ENCODE measurements around the gene MZF1.

Gene MZF1

DNA sequence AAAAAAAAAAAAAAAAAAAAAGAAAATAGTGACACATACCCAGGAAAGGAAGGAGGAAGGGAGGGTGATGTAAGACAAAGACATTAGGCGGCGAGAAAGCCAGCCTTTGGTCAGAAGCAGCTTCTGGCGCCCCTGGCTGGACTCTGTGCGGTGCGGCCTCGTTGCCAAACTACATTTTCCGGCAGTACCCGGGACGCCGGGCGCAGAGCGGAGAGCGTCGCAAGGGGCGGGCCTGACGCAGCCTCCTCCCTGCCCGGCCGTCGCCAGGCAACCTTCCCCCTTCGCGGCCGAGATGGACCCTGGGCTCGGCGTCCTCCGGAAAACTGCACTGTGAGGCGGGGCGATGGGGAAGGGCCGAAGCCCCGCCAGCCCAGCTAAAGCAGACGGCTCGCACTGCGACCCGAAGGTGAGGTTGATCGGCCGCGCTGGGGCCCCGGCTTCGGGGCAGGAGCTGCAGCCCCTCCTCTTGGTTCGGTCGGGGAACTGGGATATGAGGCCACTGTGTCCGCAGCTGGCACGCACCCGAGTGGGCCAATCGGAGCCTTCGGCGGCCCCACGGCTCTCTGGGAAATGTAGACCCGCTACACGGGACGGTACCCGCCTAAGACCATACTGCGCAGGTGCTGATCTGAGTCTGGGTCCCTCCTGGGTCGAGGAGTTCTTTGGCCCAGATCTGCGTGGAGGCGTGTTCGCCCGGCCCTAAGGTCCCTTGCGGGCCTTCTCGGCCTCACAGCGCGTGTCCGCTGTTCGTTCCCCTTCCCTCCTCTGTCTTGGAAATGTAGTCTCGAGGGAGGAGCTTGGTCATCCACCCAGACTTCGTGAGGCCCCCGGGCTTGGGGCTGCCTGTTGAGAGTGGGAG lies 2.3 kb upstream of the MZF1 start:
- TF ChIP-seq CEBPB (IDR thresholded peaks at IDR 0.05) (no peak), FOXM1 (IDR thresholded peaks at IDR 0.05; ENCODE audit: borderline replicate concordance, low read depth) (no peak), TEAD4 (IDR thresholded peaks at IDR 0.05) (0 out of 2 replicates have a peak, but pooled peaks have one; percentile 4), CREB1 (IDR thresholded peaks at IDR 0.05; ENCODE audit: low read depth) (peak; percentile 84), TAF1 (IDR thresholded peaks at IDR 0.05; ENCODE audit: low read depth) (peak; percentile 69; the same call in 1 of the 2 replicates), ZBTB7A (IDR thresholded peaks at IDR 0.05; ENCODE audit: low read depth) (peak; percentile 52; the same call in 1 of the 2 replicates), TCF12 (IDR thresholded peaks at IDR 0.05; ENCODE audit: low read depth) (no peak)
- TF ChIP-seq, protein P1, sequence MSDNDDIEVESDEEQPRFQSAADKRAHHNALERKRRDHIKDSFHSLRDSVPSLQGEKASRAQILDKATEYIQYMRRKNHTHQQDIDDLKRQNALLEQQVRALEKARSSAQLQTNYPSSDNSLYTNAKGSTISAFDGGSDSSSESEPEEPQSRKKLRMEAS (IDR thresholded peaks at IDR 0.05): peak; percentile 68; the same call in 1 of the 2 replicates
- TF ChIP-seq, protein P2, sequence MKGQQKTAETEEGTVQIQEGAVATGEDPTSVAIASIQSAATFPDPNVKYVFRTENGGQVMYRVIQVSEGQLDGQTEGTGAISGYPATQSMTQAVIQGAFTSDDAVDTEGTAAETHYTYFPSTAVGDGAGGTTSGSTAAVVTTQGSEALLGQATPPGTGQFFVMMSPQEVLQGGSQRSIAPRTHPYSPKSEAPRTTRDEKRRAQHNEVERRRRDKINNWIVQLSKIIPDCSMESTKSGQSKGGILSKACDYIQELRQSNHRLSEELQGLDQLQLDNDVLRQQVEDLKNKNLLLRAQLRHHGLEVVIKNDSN (IDR thresholded peaks at IDR 0.05): peak; percentile 49; the same call in 1 of the 2 replicates

DNA sequence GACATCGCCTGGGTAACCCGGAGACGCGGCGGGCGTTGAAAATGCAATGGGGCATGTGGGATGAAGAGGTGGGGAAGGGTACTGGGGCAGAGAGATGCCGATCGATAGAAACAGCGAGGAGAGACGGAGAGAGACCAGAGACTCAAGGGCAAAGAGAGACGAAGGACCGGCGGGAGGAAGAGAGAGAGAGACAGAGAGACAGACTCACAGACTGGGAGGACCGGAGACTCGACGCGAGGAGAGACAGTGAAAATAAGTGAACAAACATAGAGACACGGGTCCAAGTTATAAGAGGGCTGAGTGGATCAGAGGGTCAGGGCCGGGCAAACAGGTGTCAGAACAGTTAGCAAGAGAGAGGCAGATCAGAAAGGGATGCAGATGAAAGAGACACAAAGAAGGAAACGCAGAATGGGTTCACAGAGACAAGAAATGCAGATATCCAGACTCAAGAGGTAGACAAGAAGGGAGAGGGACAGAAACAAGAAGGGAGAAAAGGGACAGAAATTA lies 576 bp upstream of the MZF1 start:
- TF ChIP-seq ZBTB7A (IDR thresholded peaks at IDR 0.05; ENCODE audit: low read depth) (no peak), TCF12 (IDR thresholded peaks at IDR 0.05; ENCODE audit: low read depth) (no peak), TEAD4 (IDR thresholded peaks at IDR 0.05) (no peak), FOXM1 (IDR thresholded peaks at IDR 0.05; ENCODE audit: borderline replicate concordance, low read depth) (no peak), YY1 (IDR thresholded peaks at IDR 0.05; ENCODE audit: low read depth) (no peak), CEBPB (IDR thresholded peaks at IDR 0.05) (no peak), NFIC (IDR thresholded peaks at IDR 0.05) (no peak), RAD21 (IDR thresholded peaks at IDR 0.05; ENCODE audit: low read depth) (no peak), EGR1 (IDR thresholded peaks at IDR 0.05) (no peak), TAF1 (IDR thresholded peaks at IDR 0.05; ENCODE audit: low read depth) (no peak), EP300 (IDR thresholded peaks at IDR 0.05; ENCODE audit: borderline replicate concordance) (no peak), CREB1 (IDR thresholded peaks at IDR 0.05; ENCODE audit: low read depth) (no peak)
- TF ChIP-seq, protein P2 (IDR thresholded peaks at IDR 0.05): no peak
- TF ChIP-seq, protein P3, sequence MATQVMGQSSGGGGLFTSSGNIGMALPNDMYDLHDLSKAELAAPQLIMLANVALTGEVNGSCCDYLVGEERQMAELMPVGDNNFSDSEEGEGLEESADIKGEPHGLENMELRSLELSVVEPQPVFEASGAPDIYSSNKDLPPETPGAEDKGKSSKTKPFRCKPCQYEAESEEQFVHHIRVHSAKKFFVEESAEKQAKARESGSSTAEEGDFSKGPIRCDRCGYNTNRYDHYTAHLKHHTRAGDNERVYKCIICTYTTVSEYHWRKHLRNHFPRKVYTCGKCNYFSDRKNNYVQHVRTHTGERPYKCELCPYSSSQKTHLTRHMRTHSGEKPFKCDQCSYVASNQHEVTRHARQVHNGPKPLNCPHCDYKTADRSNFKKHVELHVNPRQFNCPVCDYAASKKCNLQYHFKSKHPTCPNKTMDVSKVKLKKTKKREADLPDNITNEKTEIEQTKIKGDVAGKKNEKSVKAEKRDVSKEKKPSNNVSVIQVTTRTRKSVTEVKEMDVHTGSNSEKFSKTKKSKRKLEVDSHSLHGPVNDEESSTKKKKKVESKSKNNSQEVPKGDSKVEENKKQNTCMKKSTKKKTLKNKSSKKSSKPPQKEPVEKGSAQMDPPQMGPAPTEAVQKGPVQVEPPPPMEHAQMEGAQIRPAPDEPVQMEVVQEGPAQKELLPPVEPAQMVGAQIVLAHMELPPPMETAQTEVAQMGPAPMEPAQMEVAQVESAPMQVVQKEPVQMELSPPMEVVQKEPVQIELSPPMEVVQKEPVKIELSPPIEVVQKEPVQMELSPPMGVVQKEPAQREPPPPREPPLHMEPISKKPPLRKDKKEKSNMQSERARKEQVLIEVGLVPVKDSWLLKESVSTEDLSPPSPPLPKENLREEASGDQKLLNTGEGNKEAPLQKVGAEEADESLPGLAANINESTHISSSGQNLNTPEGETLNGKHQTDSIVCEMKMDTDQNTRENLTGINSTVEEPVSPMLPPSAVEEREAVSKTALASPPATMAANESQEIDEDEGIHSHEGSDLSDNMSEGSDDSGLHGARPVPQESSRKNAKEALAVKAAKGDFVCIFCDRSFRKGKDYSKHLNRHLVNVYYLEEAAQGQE (IDR thresholded peaks at IDR 0.05; ENCODE audit: low read depth): no peak

DNA sequence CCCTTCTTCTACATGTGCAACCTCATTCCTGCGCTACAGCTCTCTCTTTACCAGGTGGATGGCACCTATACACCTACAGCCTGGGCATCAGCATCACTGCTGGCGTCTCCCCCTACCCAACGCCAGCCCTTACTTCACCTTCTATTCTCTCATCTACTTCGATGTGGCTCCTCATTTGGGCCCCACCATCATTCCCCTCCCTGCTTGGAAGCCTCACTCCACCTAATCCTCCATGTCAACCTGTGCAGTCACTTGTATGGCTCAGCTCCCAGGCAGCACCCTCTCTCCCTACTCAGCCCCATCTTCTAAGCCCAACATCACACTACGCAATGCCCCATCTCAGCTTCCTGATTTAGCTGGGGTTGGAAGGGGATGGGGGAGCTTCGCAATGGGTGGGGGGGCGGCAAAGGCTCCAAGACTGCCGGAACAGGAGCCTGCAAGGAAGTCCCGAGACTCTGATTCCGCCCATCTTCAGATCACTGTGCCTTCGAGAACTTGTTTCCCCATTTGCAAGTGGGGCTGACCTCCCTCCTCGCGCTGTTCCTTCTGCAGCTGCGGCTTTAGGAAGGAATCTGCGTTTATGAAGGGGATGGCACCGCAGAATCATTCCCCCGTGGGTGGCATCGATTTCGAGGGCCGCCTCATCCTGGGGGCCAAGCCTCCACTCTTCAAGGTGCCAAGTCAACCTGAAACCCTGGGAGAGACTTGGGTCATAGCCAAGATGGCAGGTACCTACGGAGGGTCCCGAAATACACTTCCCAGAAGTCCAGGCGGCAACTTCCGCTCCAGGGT lies 913 bp downstream of the MZF1 start:
- TF ChIP-seq, protein P2 (IDR thresholded peaks at IDR 0.05): no peak
- TF ChIP-seq ZBTB7A (IDR thresholded peaks at IDR 0.05; ENCODE audit: low read depth) (no peak), NFIC (IDR thresholded peaks at IDR 0.05) (peak; percentile 83; the same call in 1 of the 2 replicates), CEBPB (IDR thresholded peaks at IDR 0.05) (no peak), RAD21 (IDR thresholded peaks at IDR 0.05; ENCODE audit: low read depth) (no peak), TCF12 (IDR thresholded peaks at IDR 0.05; ENCODE audit: low read depth) (no peak), CREB1 (IDR thresholded peaks at IDR 0.05; ENCODE audit: low read depth) (no peak), FOXM1 (IDR thresholded peaks at IDR 0.05; ENCODE audit: borderline replicate concordance, low read depth) (no peak), EP300 (IDR thresholded peaks at IDR 0.05; ENCODE audit: borderline replicate concordance) (no peak), EGR1 (IDR thresholded peaks at IDR 0.05) (no peak), YY1 (IDR thresholded peaks at IDR 0.05; ENCODE audit: low read depth) (peak; percentile 82), TAF1 (IDR thresholded peaks at IDR 0.05; ENCODE audit: low read depth) (no peak), TEAD4 (IDR thresholded peaks at IDR 0.05) (no peak)
- TF ChIP-seq, protein P3 (IDR thresholded peaks at IDR 0.05; ENCODE audit: low read depth): no peak
- TF ChIP-seq, protein P1 (IDR thresholded peaks at IDR 0.05): 0 out of 2 replicates have a peak, but pooled peaks have one; percentile 17

DNA sequence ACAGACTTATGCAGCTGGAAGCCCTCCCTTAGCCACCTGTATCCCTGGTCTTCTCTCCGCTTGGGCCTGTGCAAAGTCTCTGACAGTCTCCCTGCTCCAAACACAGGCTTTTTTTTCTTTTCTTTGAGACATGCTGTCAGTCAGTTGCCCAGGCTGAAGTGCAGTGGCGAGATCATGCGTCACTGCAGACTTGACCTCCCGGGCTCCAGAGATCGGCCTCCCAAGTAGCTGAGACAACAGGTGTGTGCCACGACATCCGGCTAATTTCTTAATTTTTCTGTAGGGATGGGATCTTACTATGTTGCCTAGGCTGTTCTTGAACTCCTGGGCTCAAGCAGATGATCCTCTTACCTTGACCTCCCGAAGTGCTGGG lies 1.6 kb downstream of the MZF1 start:
- no peak for TF ChIP-seq EP300 (IDR thresholded peaks at IDR 0.05; ENCODE audit: borderline replicate concordance)
- TF ChIP-seq NFIC (IDR thresholded peaks at IDR 0.05): no peak
- TF ChIP-seq EGR1 (IDR thresholded peaks at IDR 0.05): no peak
- no peak for TF ChIP-seq TAF1 (IDR thresholded peaks at IDR 0.05; ENCODE audit: low read depth)
- no peak for TF ChIP-seq YY1 (IDR thresholded peaks at IDR 0.05; ENCODE audit: low read depth)
- TF ChIP-seq, protein P2 (IDR thresholded peaks at IDR 0.05): no peak
- TF ChIP-seq ZBTB7A (IDR thresholded peaks at IDR 0.05; ENCODE audit: low read depth): no peak
- TF ChIP-seq TEAD4 (IDR thresholded peaks at IDR 0.05): no peak
- TF ChIP-seq, protein P1 (IDR thresholded peaks at IDR 0.05): no peak
- no peak for TF ChIP-seq CREB1 (IDR thresholded peaks at IDR 0.05; ENCODE audit: low read depth)
- no peak for TF ChIP-seq FOXM1 (IDR thresholded peaks at IDR 0.05; ENCODE audit: borderline replicate concordance, low read depth)
- no peak for TF ChIP-seq RAD21 (IDR thresholded peaks at IDR 0.05; ENCODE audit: low read depth)
- TF ChIP-seq, protein P3 (IDR thresholded peaks at IDR 0.05; ENCODE audit: low read depth): no peak
- no peak for TF ChIP-seq TCF12 (IDR thresholded peaks at IDR 0.05; ENCODE audit: low read depth)

Data from Ishikawa (cell line).